IMR-90 (cell line): ENCODE results near the gene DELE1. TPM values are rescaled to one million over a fixed set of nuclear protein-coding genes. Genes with fewer than 3 reads are reported as not detected.

Experiments used
- ATAC-seq: fragments of 200-7000 bp; cut with Tn5 transposase; 2 replicates; pipeline ENCODE4 v1.9.1; 2020; ENCODE audit warnings: low read depth, mild to moderate bottlenecking, moderate library complexity
- BruUV-seq: library from RNA; stranded (reverse); fragments of 400-500 nt; replicated peaks from 2 replicates; lab custom pipeline; 2021; lab: Mats Ljungman, UMichigan
- CTCF ChIA-PET: fragments of 300-600 bp; formaldehyde crosslinking; extraction: SDS; loops from one replicate; lab custom pipeline; 2021; ENCODE audit warnings: antibody characterized with exemption; lab: Yijun Ruan, JAX
- POLR2A ChIA-PET: fragments of 300-600 bp; sonication (Branson Sonifier 250); formaldehyde crosslinking; loops from one replicate; lab custom pipeline; 2022; ENCODE audit warnings: antibody characterized with exemption; ENCODE audit not compliant: unreplicated experiment; lab: Charles Lee
- DNase-seq: peaks from one replicate; pipeline ENCODE4 v3.0.0; 2013
- H2AFZ ChIP-seq: replicated peaks from 2 replicates; pipeline ENCODE3; 2013; ENCODE audit warnings: low read length, mild to moderate bottlenecking; ENCODE audit not compliant: poor library complexity
- H2AK5ac ChIP-seq: 2 replicates; pipeline ENCODE4 v1.6.1; 2013; ENCODE audit warnings: low read depth, low read length, inconsistent platforms
- H2AK9ac ChIP-seq: replicated peaks from 2 replicates; pipeline ENCODE3; 2013; ENCODE audit warnings: mild to moderate bottlenecking, low read depth, low read length, moderate library complexity; ENCODE audit not compliant: poor library complexity
- H2BK120ac ChIP-seq: 2 replicates; pipeline ENCODE4 v1.6.1; 2013; ENCODE audit warnings: low read depth, low read length, inconsistent platforms
- H2BK15ac ChIP-seq: 3 replicates; pipeline ENCODE4 v1.6.1; 2013; ENCODE audit warnings: low read depth, low read length, inconsistent platforms
- H2BK20ac ChIP-seq: 2 replicates; pipeline ENCODE4 v1.6.1; 2013; ENCODE audit warnings: low read depth, mild to moderate bottlenecking, inconsistent platforms, low read length, moderate library complexity
- H2BK5ac ChIP-seq: 2 replicates; pipeline ENCODE4 v1.6.1; 2013; ENCODE audit warnings: mild to moderate bottlenecking, low read depth, low read length, inconsistent platforms; ENCODE audit not compliant: poor library complexity, severe bottlenecking
- H3K14ac ChIP-seq: replicated peaks from 2 replicates; pipeline ENCODE4 v1.6.1; 2013; ENCODE audit warnings: low read depth, low read length, inconsistent platforms
- H3K18ac ChIP-seq: 2 replicates; pipeline ENCODE4 v1.6.1; 2013; ENCODE audit warnings: low read depth, low read length, control low read depth
- H3K23ac ChIP-seq: 2 replicates; pipeline ENCODE4 v1.6.1; 2013; ENCODE audit warnings: low read depth, low read length, inconsistent platforms
- H3K27ac ChIP-seq: 2 replicates; pipeline ENCODE4 v1.5.1; 2013; ENCODE audit warnings: mild to moderate bottlenecking, control low read depth, low read length; ENCODE audit not compliant: insufficient read depth
- H3K27me3 ChIP-seq: 2 replicates; pipeline ENCODE4 v1.6.1; 2013; ENCODE audit warnings: low read length; ENCODE audit not compliant: control insufficient read depth, insufficient read depth
- H3K36me3 ChIP-seq: 2 replicates; pipeline ENCODE4 v1.6.1; 2013; ENCODE audit warnings: low read length, mixed read lengths; ENCODE audit not compliant: control insufficient read depth, insufficient read depth
- H3K4ac ChIP-seq: 2 replicates; pipeline ENCODE4 v1.6.1; 2013; ENCODE audit warnings: low read depth, low read length, inconsistent platforms
- H3K4me1 ChIP-seq: 2 replicates; pipeline ENCODE4 v1.6.1; 2013; ENCODE audit warnings: low read length, mixed read lengths; ENCODE audit not compliant: control insufficient read depth, insufficient read depth
- H3K4me2 ChIP-seq: 2 replicates; pipeline ENCODE4 v1.6.1; 2013; ENCODE audit warnings: low read depth, mild to moderate bottlenecking, control low read depth, low read length, moderate library complexity
- H3K4me3 ChIP-seq: 2 replicates; pipeline ENCODE4 v1.5.1; 2013; ENCODE audit warnings: low read depth, mild to moderate bottlenecking, control low read depth, low read length, moderate library complexity; ENCODE audit not compliant: insufficient read depth
- H3K56ac ChIP-seq: 2 replicates; pipeline ENCODE4 v1.6.1; 2013; ENCODE audit warnings: low read length, inconsistent platforms; ENCODE audit not compliant: insufficient read depth; ENCODE audit errors: extremely low read depth
- H3K79me1 ChIP-seq, 2 experiments: 2 replicates each; pipeline ENCODE4 v1.6.1; 2013; ENCODE audit warnings: low read length in 2 of 2, inconsistent platforms in 1 of 2, low read depth in 1 of 2
- H3K9ac ChIP-seq: 2 replicates; pipeline ENCODE4 v1.6.1; 2013; ENCODE audit warnings: low read depth, low read length, control low read depth
- H3K9me1 ChIP-seq: 2 replicates; pipeline ENCODE4 v1.6.1; 2013; ENCODE audit warnings: low read length, inconsistent platforms; ENCODE audit not compliant: insufficient read depth
- H3K9me3 ChIP-seq: 2 replicates; pipeline ENCODE4 v1.6.1; 2013; ENCODE audit warnings: low read length; ENCODE audit not compliant: control insufficient read depth, insufficient read depth
- H4K20me1 ChIP-seq: 2 replicates; pipeline ENCODE4 v1.6.1; 2013; ENCODE audit warnings: low read length, inconsistent platforms; ENCODE audit not compliant: insufficient read depth
- H4K5ac ChIP-seq: 2 replicates; pipeline ENCODE4 v1.6.1; 2013; ENCODE audit warnings: mild to moderate bottlenecking, low read depth, low read length, control low read depth
- H4K8ac ChIP-seq, 2 experiments: 2 replicates each; pipeline ENCODE4 v1.6.1; 2013; ENCODE audit warnings: low read depth in 2 of 2, low read length in 2 of 2, control low read depth in 1 of 2, inconsistent platforms in 1 of 2
- H4K91ac ChIP-seq: 2 replicates; pipeline ENCODE4 v1.6.1; 2013; ENCODE audit warnings: low read depth, low read length, inconsistent platforms; ENCODE audit not compliant: insufficient read depth
- MAZ ChIP-seq: IDR thresholded peaks from 2 replicates; pipeline ENCODE4 v1.6.1; 2012; ENCODE audit warnings: low read depth, mild to moderate bottlenecking, low read length, improper control_type of control experiment, moderate library complexity, borderline replicate concordance
- SMC3 ChIP-seq: fragments of 150-350 bp; IDR thresholded peaks from 2 replicates; pipeline ENCODE4 v1.6.1; 2016; ENCODE audit warnings: low read depth, mild to moderate bottlenecking, antibody characterized with exemption, low read length, moderate library complexity
- WGBS, 2 experiments: methylation state at CpG; one replicate each; pipeline versions ENCODE4 v1.1.5 to v1.1.7; 2013; ENCODE audit warnings: missing lambda C conversion rate in 2 of 2; ENCODE audit not compliant: insufficient read length in 1 of 2; ENCODE audit errors: extremely low coverage in 2 of 2; 5-methylcytosine and 5-hydroxymethylcytosine counted together
- dilution Hi-C: fragments of 300-500 bp; cut with HindIII; formaldehyde crosslinking; loops from one replicate; pipeline ENCODE4 v1.14.3; 2018; ENCODE audit warnings: low sequenced_read_pairs; ENCODE audit not compliant: unreplicated experiment
- in situ Hi-C: fragments of 300-500 bp; cut with MboI; formaldehyde crosslinking; loops from 3 replicates; pipeline ENCODE4 v1.14.3; 2019; ENCODE audit warnings: low sequenced_read_pairs, inconsistent platforms, mixed read lengths
- intact Hi-C: fragments of 100-400 bp; cut with micrococcal nuclease; formaldehyde crosslinking; loops from 2 replicates; pipeline ENCODE4 v1.10.0; 2022
- polyA plus RNA-seq, 3 experiments: library from polyadenylated mRNA; depleted of rRNA; stranded (reverse); fragments of >200 nt; gene quantifications; 2 replicates each; pipeline ENCODE4 v1.2.3, GENCODE V29; 2012; ENCODE audit warnings: low replicate concordance in 1 of 3
- total RNA-seq: library from RNA; depleted of rRNA; stranded (reverse); fragments of >200 nt; gene quantifications from 2 replicates; pipeline ENCODE4 v1.2.3, GENCODE V29; 2012
- TF ChIP-seq, protein P1 (sequence below): fragments of 150-350 bp; IDR thresholded peaks from 2 replicates; pipeline ENCODE4 v1.6.1; 2017; ENCODE audit warnings: mild to moderate bottlenecking, antibody characterized with exemption, low read length, low read depth
- TF ChIP-seq, protein P2 (sequence below): conservative IDR thresholded peaks from 2 replicates; pipeline ENCODE4 v1.5.1; 2012; ENCODE audit warnings: mild to moderate bottlenecking, low read depth, low read length, improper control_type of control experiment

DELE1 gene
- total and polyA plus RNA-seq, 2 of the 4 experiments (the other 2 are of a cell fraction): 28.0 to 66.1 TPM

DNA sequence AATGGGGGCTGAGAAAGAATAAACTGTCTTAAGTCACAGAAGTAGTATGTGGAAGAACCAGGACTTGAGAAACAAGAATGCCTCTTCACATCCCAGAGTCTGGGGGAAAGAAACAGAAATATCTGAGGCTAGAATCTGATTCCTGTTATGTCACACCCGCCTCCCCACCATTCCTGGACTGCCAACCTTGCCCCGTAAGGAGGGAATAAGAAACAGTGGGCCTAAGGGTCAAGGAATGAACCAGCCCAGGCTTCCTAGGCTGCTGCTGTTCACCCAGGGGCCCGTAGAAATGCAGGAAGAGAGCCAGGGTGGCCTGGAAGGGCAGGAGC, 49.8 kb upstream of the DELE1 start:
- Histone ChIP-seq H2BK20ac (no peak overlapping the region), H3K56ac (no peak overlapping the region), H4K8ac (no peak overlapping the region), H2AK5ac (no peak overlapping the region), H3K9ac (no peak overlapping the region), H3K4me2 (no peak overlapping the region), H3K4me1 (peaks cover 8% of the 10 kb centered on the region; the same call in 1 of the 2 replicates), H4K5ac (no peak overlapping the region), H4K91ac (no peak overlapping the region), H3K4me3 (no peak overlapping the region), H3K9me3 (0 out of 2 replicates have a peak, but pooled peaks cover 2% of the 10 kb centered on the region), H3K14ac (no peak overlapping the region), H3K27ac (no peak overlapping the region), H3K9me1 (peaks cover 7% of the 10 kb centered on the region; the same call in 1 of the 2 replicates), H2BK5ac (no peak overlapping the region), H3K23ac (no peak overlapping the region), H2BK120ac (no peak overlapping the region), H3K79me1 (no peaks in the 10 kb centered on the region), H2AFZ (no peak overlapping the region), H3K27me3 (peaks cover 76% of the 10 kb centered on the region), H3K18ac (no peak overlapping the region), H3K4ac (no peak overlapping the region), H2BK15ac (no peak overlapping the region), H3K36me3 (no peaks in the 10 kb centered on the region), H2AK9ac (no peak overlapping the region), H4K20me1 (peaks cover 2% of the 10 kb centered on the region; the same call in 1 of the 2 replicates)
- ATAC-seq: no peak
- CTCF ChIA-PET: no interaction called here
- no TSS peak for BruUV-seq
- no peak for TF ChIP-seq MAZ
- no peak for TF ChIP-seq SMC3
- TF ChIP-seq, protein P1, sequence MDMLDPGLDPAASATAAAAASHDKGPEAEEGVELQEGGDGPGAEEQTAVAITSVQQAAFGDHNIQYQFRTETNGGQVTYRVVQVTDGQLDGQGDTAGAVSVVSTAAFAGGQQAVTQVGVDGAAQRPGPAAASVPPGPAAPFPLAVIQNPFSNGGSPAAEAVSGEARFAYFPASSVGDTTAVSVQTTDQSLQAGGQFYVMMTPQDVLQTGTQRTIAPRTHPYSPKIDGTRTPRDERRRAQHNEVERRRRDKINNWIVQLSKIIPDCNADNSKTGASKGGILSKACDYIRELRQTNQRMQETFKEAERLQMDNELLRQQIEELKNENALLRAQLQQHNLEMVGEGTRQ: no peak
- TF ChIP-seq, protein P2, sequence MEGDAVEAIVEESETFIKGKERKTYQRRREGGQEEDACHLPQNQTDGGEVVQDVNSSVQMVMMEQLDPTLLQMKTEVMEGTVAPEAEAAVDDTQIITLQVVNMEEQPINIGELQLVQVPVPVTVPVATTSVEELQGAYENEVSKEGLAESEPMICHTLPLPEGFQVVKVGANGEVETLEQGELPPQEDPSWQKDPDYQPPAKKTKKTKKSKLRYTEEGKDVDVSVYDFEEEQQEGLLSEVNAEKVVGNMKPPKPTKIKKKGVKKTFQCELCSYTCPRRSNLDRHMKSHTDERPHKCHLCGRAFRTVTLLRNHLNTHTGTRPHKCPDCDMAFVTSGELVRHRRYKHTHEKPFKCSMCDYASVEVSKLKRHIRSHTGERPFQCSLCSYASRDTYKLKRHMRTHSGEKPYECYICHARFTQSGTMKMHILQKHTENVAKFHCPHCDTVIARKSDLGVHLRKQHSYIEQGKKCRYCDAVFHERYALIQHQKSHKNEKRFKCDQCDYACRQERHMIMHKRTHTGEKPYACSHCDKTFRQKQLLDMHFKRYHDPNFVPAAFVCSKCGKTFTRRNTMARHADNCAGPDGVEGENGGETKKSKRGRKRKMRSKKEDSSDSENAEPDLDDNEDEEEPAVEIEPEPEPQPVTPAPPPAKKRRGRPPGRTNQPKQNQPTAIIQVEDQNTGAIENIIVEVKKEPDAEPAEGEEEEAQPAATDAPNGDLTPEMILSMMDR: no peak
- dilution Hi-C loops: no loop called here
- no peak for DNase-seq
- WGBS, 2 experiments: no CpG with 5 or more reads among the region's 3 CpGs
- in situ Hi-C loops: no loop called here
- intact Hi-C loops: no loop called here
- POLR2A ChIA-PET: no interaction called here
